GM13976 (cell line): ENCODE measurements around the gene DIPK2A.
A peak's percentile ranks its signal among the peaks of the same experiment; 100 is the strongest.

ENCODE experiments used
- DNase-seq: peaks from one replicate; pipeline ENCODE4 v3.0.0; 2012; ENCODE audit warnings: low spot score
- in situ Hi-C: fragments of 300-500 bp; cut with MboI; formaldehyde crosslinking; loops from one replicate; pipeline ENCODE4 v1.12.0; 2022; ENCODE audit warnings: low sequenced_read_pairs, mixed read lengths, inconsistent platforms; ENCODE audit not compliant: unreplicated experiment
- TF ChIP-seq, protein P1 (sequence below): IDR thresholded peaks from 2 replicates; pipeline ENCODE4 v1.5.1; 2012; ENCODE audit warnings: borderline replicate concordance, mild to moderate bottlenecking; ENCODE audit not compliant: insufficient read depth; ENCODE audit errors: extremely low read depth, missing control alignments, control extremely low read depth

Gene DIPK2A

DNA sequence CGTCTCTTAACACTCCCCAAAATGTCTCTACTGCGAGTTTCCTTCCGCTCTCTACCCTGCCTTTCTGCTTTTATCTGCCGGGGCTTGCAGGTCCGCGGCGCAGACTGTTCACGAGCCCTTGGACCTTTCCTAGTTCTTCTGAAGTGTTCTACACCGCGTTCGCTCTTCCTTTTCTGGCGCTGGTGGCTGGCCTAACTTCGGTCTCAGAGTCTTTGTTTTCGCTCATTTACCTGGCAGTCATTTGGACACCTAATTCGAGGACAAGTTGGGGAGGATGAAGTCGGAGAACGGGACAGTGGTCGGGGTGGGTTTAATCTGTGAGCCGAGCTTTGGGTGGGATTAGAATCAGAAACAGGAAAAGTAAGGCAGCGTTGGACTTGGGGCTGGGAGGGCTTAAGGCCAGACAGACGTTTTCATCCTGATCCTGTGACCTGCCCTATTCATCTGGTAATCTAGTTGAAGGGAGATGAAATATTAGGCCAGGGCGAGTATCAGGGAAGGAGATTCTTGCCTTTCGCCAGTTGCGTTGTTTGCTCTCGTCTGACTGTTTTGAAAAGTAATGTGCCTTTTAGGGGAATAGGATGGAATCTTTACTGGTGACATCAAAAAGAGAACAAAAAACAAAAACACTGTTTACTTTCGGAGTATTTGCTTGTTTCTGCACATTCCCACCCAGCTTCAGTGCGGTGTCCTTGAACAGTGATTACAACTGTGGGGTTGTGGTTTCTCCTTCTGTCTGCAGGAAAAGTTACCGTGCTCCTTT, 1.8 kb downstream of the DIPK2A start:
- in situ Hi-C loops = no loop called here
- TF ChIP-seq, protein P1, sequence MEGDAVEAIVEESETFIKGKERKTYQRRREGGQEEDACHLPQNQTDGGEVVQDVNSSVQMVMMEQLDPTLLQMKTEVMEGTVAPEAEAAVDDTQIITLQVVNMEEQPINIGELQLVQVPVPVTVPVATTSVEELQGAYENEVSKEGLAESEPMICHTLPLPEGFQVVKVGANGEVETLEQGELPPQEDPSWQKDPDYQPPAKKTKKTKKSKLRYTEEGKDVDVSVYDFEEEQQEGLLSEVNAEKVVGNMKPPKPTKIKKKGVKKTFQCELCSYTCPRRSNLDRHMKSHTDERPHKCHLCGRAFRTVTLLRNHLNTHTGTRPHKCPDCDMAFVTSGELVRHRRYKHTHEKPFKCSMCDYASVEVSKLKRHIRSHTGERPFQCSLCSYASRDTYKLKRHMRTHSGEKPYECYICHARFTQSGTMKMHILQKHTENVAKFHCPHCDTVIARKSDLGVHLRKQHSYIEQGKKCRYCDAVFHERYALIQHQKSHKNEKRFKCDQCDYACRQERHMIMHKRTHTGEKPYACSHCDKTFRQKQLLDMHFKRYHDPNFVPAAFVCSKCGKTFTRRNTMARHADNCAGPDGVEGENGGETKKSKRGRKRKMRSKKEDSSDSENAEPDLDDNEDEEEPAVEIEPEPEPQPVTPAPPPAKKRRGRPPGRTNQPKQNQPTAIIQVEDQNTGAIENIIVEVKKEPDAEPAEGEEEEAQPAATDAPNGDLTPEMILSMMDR = no peak
- DNase-seq = no peak

DNA sequence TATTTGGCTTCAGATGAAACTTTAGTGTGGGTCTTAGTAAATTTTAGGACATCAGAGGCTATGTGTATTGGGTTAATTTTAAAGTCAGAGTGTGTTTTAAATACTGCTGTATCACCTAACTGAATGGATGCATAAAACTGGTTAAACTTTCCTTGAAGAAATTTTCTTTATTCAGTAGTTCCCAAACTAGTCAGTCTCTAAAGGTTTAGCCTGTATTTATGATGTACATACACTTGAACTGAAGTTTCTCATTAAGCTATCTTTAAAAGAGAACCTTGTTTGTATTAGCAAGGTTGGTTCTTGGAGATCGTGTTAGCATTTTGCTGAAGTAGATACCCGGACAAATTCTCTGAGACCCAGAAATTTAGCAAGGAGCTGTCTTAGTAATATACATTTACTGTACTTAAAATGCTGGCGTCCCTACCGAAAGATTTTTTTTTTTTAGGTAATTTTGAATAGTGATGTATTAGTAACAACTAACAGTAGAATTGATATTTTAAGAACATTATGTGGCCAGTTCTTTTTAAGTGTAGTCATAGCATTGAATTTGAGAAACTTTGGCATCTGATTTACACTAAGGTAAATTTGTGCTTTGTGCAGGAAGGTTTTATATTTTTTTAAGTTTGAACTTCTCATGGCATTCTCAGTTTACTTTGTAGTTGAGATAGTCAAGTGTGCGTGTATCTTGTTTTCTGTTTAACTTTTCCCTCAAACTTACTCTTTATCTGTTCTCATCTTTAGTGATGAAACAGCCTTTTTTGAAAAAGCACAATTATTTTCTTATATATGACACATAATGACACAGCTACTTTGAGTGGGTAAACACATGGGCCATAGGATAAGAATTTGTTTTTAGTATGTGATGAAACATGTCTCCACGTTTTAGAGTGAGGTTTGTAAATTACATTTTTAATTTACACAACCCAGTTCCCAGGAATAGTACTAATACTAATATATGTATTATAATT, 2.9 kb downstream of the DIPK2A start:
- TF ChIP-seq, protein P1 = no peak
- in situ Hi-C loops = no loop called here
- no peak for DNase-seq

DNA sequence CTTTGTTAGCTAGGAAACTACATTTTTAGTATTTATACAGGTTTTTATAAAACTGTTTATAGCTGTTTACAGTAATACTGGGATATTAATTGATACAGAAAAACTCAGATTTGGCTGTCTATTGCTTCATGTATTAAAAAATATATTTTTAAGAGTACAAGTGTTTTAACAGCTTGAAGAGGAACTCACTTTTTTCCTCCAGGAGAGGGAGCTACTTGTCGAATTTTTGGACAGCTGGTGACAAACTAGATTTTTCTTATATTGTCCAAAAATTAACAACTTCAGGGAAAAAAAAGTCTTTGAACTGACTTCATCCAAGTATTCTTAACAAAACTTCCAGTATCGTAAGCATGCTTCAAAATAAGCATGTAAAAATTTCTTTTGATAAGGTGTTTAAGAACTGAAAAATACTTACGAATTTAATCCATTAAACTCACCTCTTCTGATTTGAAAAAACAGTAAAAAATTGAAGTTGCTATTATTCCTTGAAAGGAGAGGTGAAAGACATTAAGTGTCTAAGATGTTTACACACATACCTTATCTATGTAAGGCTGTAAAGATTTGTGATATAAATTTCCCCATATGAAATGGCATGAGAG, 4.0 kb downstream of the DIPK2A start:
- no peak for DNase-seq
- TF ChIP-seq, protein P1 = peak; percentile 43
- in situ Hi-C loops = no loop called here

DNA sequence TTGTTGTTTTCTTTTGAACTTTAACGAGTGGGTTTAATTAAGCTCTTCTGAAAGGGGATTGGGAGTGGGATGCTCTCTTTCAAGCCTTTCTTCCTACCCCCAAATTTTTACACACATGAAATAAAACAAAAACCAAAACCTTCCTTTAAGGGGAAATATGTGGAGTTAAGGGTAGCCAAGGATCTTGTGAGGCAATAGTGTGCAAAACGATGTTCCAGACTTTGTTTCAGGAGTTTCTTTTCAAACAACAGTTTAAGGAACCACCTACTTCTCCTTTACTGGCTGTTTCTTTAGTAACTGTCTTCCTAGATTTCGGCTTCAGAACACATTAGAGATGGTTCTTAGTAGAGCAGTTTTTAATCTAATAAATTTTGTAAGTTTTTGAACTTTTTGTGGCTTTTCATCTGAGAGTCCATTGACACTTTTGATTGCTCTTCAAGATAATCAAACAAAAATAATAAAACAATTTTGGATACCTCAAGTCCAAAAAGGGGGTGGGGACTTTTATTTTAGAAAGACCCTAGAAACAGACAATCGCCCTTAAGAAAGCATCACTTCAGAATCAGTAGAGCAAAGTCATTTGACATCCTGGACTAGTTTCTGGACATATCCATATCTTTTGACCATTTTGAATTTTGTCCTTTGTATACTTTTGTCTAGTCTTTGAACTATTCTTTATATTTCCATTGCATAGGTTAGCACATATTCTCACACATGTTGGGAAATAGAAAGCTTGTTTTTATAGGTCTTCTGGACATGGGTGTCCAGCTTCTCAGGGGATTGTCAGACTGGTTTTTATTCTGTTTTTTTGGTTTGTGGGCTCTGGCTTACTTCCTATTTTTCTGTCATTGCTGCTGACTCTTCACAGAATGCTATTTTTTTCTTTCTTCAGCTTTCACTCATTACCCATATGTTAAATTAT, 6.0 kb downstream of the DIPK2A start:
- DNase-seq = peak; percentile 30
- in situ Hi-C loops = no loop called here
- TF ChIP-seq, protein P1 = no peak

DNA sequence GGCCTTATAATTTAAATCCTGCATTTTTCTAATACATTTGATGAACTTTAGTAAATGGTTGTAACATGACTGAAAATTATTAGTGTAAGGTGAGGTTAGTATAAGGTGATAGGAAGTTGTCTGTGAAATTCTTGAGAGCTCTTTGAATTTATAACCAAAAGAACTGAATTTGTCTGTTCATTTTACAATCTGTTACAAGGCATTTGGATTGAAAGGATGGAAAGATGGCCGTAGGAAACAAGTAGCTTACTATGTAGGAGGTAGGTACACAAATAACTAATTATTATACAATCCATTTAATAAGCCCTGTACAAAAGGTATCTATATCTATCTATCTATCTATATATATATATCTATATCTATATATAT, 6.6 kb downstream of the DIPK2A start:
- in situ Hi-C loops = no loop called here
- TF ChIP-seq, protein P1 = no peak
- no peak for DNase-seq
